ENCODE results near the gene PDE4D. TPM values are rescaled to one million over a fixed set of nuclear protein-coding genes. Genes with fewer than 3 reads are reported as not detected.

Gene PDE4D
- total and polyA plus RNA-seq, 3 donors from 2014 or later = 7.8 to 13.9 (median 8.7) TPM

DNA sequence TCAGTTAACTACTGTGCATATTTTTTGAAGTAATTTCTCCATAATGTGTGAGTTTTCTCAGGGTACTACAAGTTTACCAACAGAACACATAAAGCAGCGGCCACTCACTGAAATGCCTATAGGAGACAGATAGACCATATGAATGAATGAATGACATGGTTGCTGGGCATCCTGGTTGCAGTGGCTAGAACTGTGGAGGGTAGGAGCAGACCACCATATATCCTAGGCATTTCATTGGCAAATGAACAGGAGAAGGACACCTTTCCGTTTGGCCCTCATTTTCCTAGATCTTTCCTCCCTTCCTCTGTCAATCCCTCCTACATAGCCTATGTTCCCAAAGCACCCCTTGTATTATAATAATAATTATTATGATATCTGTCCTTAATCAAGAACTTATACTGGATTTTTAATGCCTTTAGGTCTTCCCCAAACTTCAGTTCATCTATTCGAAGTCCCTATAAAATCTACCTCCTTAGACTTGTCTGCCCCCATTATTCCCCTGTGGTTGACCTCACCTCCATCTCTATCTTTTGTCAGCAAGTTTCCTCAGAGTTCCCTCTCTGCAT lies 838.5 kb downstream of the PDE4D start:
- H3K27me3 ChIP-seq = no peaks in the 10 kb centered on the region
- no peaks in the 10 kb centered on the region for H3K4me1 ChIP-seq
- H3K27ac ChIP-seq = no peak overlapping the region
- no peak overlapping the region for H3K4me3 ChIP-seq
- WGBS, 2 donors = 93 to 96% methylated on average over 3 of the region's 3 CpGs
- H3K36me3 ChIP-seq (ENCODE audit: low read depth, missing control alignments) = no peaks in the 10 kb centered on the region
- intact Hi-C loops (cut with DNase I; ENCODE audit: low total_unique reads) = no loop called here
- no peaks in the 10 kb centered on the region for H3K9me3 ChIP-seq
- no peak for DNase-seq
- TF ChIP-seq CTCF (IDR thresholded peaks at IDR 0.05) (no peak), POLR2A (IDR thresholded peaks at IDR 0.05) (no peak)

- no peaks in the 10 kb centered on the region for H3K9me3 ChIP-seq
- no peak for TF ChIP-seq POLR2A (IDR thresholded peaks at IDR 0.05)
- TF ChIP-seq CTCF (IDR thresholded peaks at IDR 0.05) = no peak
- H3K36me3 ChIP-seq (ENCODE audit: low read depth, missing control alignments) = no peaks in the 10 kb centered on the region
- intact Hi-C loops (cut with DNase I; ENCODE audit: low total_unique reads) = no loop called here
- no peak overlapping the region for H3K27ac ChIP-seq
- DNase-seq = no peak
- no peaks in the 10 kb centered on the region for H3K4me1 ChIP-seq
- no peak overlapping the region for H3K4me3 ChIP-seq
- WGBS, 2 donors = 80 to 83% methylated on average over 3 of the region's 3 CpGs
- no peaks in the 10 kb centered on the region for H3K27me3 ChIP-seq
Observed at GRCh38 chr5:59051951-59052350, 841.6 kb downstream of the PDE4D start.

GRCh38 chr5:59049095-59049494 lies 844.4 kb downstream of the PDE4D start:
- WGBS, 2 donors = 33 to 51% methylated on average over 2 of the region's 2 CpGs
- Histone ChIP-seq H3K27me3 (no peaks in the 10 kb centered on the region), H3K27ac (no peak overlapping the region), H3K4me3 (no peak overlapping the region), H3K36me3 (ENCODE audit: low read depth, missing control alignments) (no peaks in the 10 kb centered on the region), H3K4me1 (no peaks in the 10 kb centered on the region), H3K9me3 (no peaks in the 10 kb centered on the region)
- DNase-seq = no peak
- intact Hi-C loops (cut with DNase I; ENCODE audit: low total_unique reads) = no loop called here
- TF ChIP-seq POLR2A (IDR thresholded peaks at IDR 0.05) (no peak), CTCF (IDR thresholded peaks at IDR 0.05) (no peak)

DNA sequence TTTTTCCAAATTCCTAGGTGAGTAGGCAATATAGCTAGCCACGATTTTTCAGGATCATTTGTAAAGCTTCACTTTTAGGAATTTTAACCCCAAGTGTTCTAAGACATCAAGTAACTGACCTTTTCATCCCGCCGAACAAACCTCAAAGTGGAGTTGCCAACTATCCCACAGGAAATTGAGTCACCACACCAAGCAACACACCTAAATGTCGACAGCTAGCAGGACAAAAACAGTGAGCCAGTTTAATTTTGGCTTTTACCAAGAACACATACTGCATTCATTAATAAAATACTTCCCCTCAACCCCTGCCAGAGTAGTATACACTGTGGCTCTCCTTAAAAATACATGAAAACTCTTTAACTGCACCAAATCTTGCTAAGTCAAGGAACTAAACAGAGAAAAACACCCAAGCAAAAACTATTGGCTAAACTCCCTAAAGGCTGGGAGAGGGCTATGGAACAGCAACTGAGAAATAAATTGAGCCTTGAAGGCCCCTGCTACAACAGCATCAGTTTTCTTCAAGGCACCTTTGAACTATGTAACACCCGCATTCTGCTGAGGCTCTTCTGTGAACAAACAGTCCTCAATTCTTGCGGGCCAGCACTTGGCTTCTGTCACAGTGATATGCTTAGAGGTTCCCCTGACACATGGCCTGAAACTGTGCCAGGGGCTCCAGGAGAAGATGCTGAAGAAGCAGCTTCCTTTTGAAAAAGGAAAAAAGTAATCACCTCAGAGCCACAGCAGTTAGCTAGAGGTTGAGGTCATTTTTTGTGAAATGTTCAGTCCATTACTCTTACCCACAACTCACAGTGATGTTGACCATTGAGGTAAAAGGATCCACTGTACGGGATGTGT lies 851.1 kb downstream of the PDE4D start:
- DNase-seq = no peak
- H3K27ac ChIP-seq = no peak overlapping the region
- intact Hi-C loops (cut with DNase I; ENCODE audit: low total_unique reads) = no loop called here
- no peak for TF ChIP-seq POLR2A (IDR thresholded peaks at IDR 0.05)
- TF ChIP-seq CTCF (IDR thresholded peaks at IDR 0.05) = no peak
- H3K4me3 ChIP-seq = no peak overlapping the region
- no peaks in the 10 kb centered on the region for H3K36me3 ChIP-seq (ENCODE audit: low read depth, missing control alignments)
- H3K9me3 ChIP-seq = no peaks in the 10 kb centered on the region
- H3K27me3 ChIP-seq = no peaks in the 10 kb centered on the region
- 63 to 74% methylated on average over 7 of the region's 7 CpGs for WGBS, 2 donors
- H3K4me1 ChIP-seq = no peaks in the 10 kb centered on the region
